Naive thymus-derived CD8-positive, alpha-beta T cell (primary cell): Measurements from ENCODE around the gene XYLT1. TPM values are rescaled to one million over a fixed set of nuclear protein-coding genes. Genes with fewer than 3 reads are reported as not detected.

Source experiments
- ATAC-seq, 2 donors: fragments of 150-1000 bp; cut with Tn5 transposase in 1 of 2; sonication (Bioruptor Pico), chemical (Tn5 transposase) in 1 of 2; 1 replicate in 1 of 2; 2 replicates in 1 of 2; pipeline ENCODE4 v1.10.0; 2021; ENCODE audit warnings: mild to moderate bottlenecking in 2 of 2, moderate library complexity in 2 of 2
- POLR2A ChIA-PET: fragments of 350-600 bp; sonication (Branson Sonifier 250); formaldehyde crosslinking; loops from one replicate; lab custom pipeline; 2021; ENCODE audit warnings: antibody characterized with exemption; lab: Charles Lee
- DNase-seq, 10 donors: peaks; one replicate each; pipeline versions ENCODE4 v3.0.0 to v3.0.0-alpha.2; 2020 to 2022
- H3K27ac Mint-ChIP-seq, 10 donors: one replicate each; pipeline ENCODE4 v1.8.0; 2020 to 2022; ENCODE audit warnings: mild to moderate bottlenecking in 10 of 10, mixed read lengths in 10 of 10, moderate library complexity in 4 of 10, inconsistent platforms in 1 of 10
- H3K27me3 Mint-ChIP-seq, 5 donors: one replicate each; pipeline ENCODE4 v1.8.0; 2021 to 2022; ENCODE audit warnings: mixed read lengths in 5 of 5
- H3K36me3 Mint-ChIP-seq, 3 donors: one replicate each; pipeline ENCODE4 v1.8.0; 2020 to 2022; ENCODE audit warnings: mixed read lengths in 3 of 3, mild to moderate bottlenecking in 2 of 3, inconsistent platforms in 1 of 3
- H3K4me1 Mint-ChIP-seq, 4 donors: one replicate each; pipeline ENCODE4 v1.8.0; 2021 to 2022; ENCODE audit warnings: mixed read lengths in 4 of 4
- H3K4me3 Mint-ChIP-seq, 10 donors: one replicate each; pipeline ENCODE4 v1.8.0; 2020 to 2022; ENCODE audit warnings: mild to moderate bottlenecking in 10 of 10, mixed read lengths in 10 of 10, moderate library complexity in 6 of 10, inconsistent platforms in 1 of 10
- H3K9me3 Mint-ChIP-seq, 9 donors: one replicate each; pipeline ENCODE4 v1.8.0; 2020 to 2022; ENCODE audit warnings: mixed read lengths in 9 of 9, mild to moderate bottlenecking in 3 of 9, inconsistent platforms in 1 of 9, moderate library complexity in 1 of 9
- polyA plus RNA-seq, 3 donors: library from polyadenylated mRNA; unstranded; fragments of 300-500 nt; fragmentation: Illumina TruSeq; gene quantifications; one replicate each; pipeline ENCODE4 v1.2.3, GENCODE V29; 2021
- total RNA-seq, 8 experiments: library from RNA in 2 of 8; stranded (reverse) in 2 of 8; gene quantifications; one replicate each; pipeline ENCODE4 v1.2.3 and lab custom pipeline; 2021 to 2026

XYLT1 gene
- total and polyA plus RNA-seq, 5 experiments from 2014 or later, result 0.44 to 50.7 (median 1.4) TPM

GRCh38 chr16:17359788-17360390 lies 110.9 kb downstream of the XYLT1 start:
- H3K4me3 Mint-ChIP-seq, result peak overlapping the region; percentile 16 to 78 (median 56)
- H3K4me1 Mint-ChIP-seq, result peaks cover 36 to 86% (median 80%) of the 10 kb centered on the region in 4 donors
- ATAC-seq (peak in 1 of 2 donors; percentile 23), DNase-seq (no peak)
- peaks cover 0 to 6% (median 2%) of the 10 kb centered on the region in 3 donors for H3K36me3 Mint-ChIP-seq
- H3K27ac Mint-ChIP-seq, result peak overlapping the region; percentile 60 to 100 (median 94)
- H3K9me3 Mint-ChIP-seq, result no peaks in the 10 kb centered on the region
- H3K27me3 Mint-ChIP-seq, result no peaks in the 10 kb centered on the region
- POLR2A ChIA-PET, result interaction anchor here (1.0 to 5.3 kb wide), 4 partner anchors 11 to 89 kb away, joined by 3 to 55 read pairs (median 6); no protein-coding TSS in a partner anchor

DNA sequence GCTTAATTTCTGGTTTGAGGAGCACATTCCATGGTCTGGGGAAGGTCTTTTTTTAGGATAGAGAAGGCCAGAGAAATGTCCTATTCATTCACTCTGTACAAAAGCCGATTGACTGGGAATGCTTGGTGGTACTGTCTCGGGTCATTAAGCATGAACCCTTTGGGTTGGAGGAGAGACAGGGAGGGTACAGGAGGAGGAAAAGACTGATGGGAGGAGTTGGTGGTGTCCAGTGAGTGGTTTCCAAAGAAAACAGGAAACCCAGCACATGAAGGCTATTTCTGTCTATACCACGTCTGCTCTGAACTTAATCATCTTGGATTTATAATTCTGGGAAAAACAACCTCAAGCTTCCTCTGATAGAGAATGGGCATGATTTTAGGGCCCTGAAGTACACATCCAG lies 111.9 kb downstream of the XYLT1 start:
- POLR2A ChIA-PET, result interaction anchor here (0.5 to 5.3 kb wide), 5 partner anchors 8 to 122 kb away, joined by 3 to 55 read pairs (median 6); no protein-coding TSS in a partner anchor
- Mint-ChIP-seq H3K27me3 (no peaks in the 10 kb centered on the region), H3K27ac (peak overlapping the region; percentile 43 to 99 (median 93)), H3K4me3 (peak overlapping the region in 7 of 10 donors; percentile 12 to 73 (median 49)), H3K4me1 (peaks cover 35 to 81% (median 73%) of the 10 kb centered on the region in 4 donors), H3K36me3 (peaks cover 0 to 7% (median 2%) of the 10 kb centered on the region in 3 donors), H3K9me3 (no peaks in the 10 kb centered on the region)
- DNase-seq, result no peak
- no peak for ATAC-seq

GRCh38 chr16:17358355-17358754 lies 112.4 kb downstream of the XYLT1 start:
- peaks cover 0 to 7% (median 2%) of the 10 kb centered on the region in 3 donors for H3K36me3 Mint-ChIP-seq
- no peaks in the 10 kb centered on the region for H3K27me3 Mint-ChIP-seq
- peaks cover 38 to 82% (median 74%) of the 10 kb centered on the region in 4 donors for H3K4me1 Mint-ChIP-seq
- DNase-seq (no peak), ATAC-seq (no peak)
- peak overlapping the region; percentile 60 to 99 (median 93) for H3K27ac Mint-ChIP-seq
- peak overlapping the region in 8 of 10 donors; percentile 12 to 73 (median 44) for H3K4me3 Mint-ChIP-seq
- H3K9me3 Mint-ChIP-seq, result no peaks in the 10 kb centered on the region
- POLR2A ChIA-PET, result interaction anchor here (1.6 to 5.3 kb wide), 4 partner anchors 9 to 15 kb away, joined by 4 to 55 read pairs (median 7); no protein-coding TSS in a partner anchor

GRCh38 chr16:17357307-17358062 lies 113.3 kb downstream of the XYLT1 start:
- POLR2A ChIA-PET, result interaction anchor here (1.6 to 5.3 kb wide), 3 partner anchors 10 to 14 kb away, joined by 4 to 55 read pairs (median 8); no protein-coding TSS in a partner anchor
- DNase-seq (no peak), ATAC-seq (no peak)
- peaks cover 38 to 81% (median 73%) of the 10 kb centered on the region in 4 donors for H3K4me1 Mint-ChIP-seq
- H3K4me3 Mint-ChIP-seq, result peak overlapping the region in 3 of 10 donors; percentile 23 to 55 (median 26)
- H3K27ac Mint-ChIP-seq, result peak overlapping the region; percentile 40 to 99 (median 66)
- peaks cover 0 to 7% (median 2%) of the 10 kb centered on the region in 3 donors for H3K36me3 Mint-ChIP-seq
- no peaks in the 10 kb centered on the region for H3K9me3 Mint-ChIP-seq
- no peaks in the 10 kb centered on the region for H3K27me3 Mint-ChIP-seq

- peak overlapping the region in 4 of 10 donors; percentile 13 to 52 (median 18) for H3K27ac Mint-ChIP-seq
- ATAC-seq (no peak), DNase-seq (no peak)
- H3K9me3 Mint-ChIP-seq, result no peaks in the 10 kb centered on the region
- peaks cover 0 to 7% (median 2%) of the 10 kb centered on the region in 3 donors for H3K36me3 Mint-ChIP-seq
- H3K4me1 Mint-ChIP-seq, result peaks cover 41 to 81% (median 72%) of the 10 kb centered on the region in 4 donors
- no peaks in the 10 kb centered on the region for H3K27me3 Mint-ChIP-seq
- no peak overlapping the region for H3K4me3 Mint-ChIP-seq
- POLR2A ChIA-PET, result interaction anchor here (2.6 to 5.3 kb wide), 2 partner anchors 9 to 14 kb away, joined by 7 to 55 read pairs; no protein-coding TSS in a partner anchor
Measured at GRCh38 chr16:17356243-17356933, 114.4 kb downstream of the XYLT1 start.

GRCh38 chr16:17354685-17355084 lies 116.1 kb downstream of the XYLT1 start:
- Mint-ChIP-seq H3K9me3 (no peaks in the 10 kb centered on the region), H3K36me3 (peaks cover 0 to 12% (median 5%) of the 10 kb centered on the region in 3 donors), H3K4me3 (no peak overlapping the region), H3K4me1 (peaks cover 33 to 73% (median 67%) of the 10 kb centered on the region in 4 donors), H3K27me3 (no peaks in the 10 kb centered on the region), H3K27ac (peak overlapping the region in 1 of 10 donors; percentile 15)
- POLR2A ChIA-PET, result interaction anchor here (0.9 to 2.6 kb wide), 2 partner anchors 8 to 9 kb away, joined by 3 to 7 read pairs; no protein-coding TSS in a partner anchor
- ATAC-seq (no peak), DNase-seq (no peak)

GRCh38 chr16:17354141-17354601 lies 116.6 kb downstream of the XYLT1 start:
- DNase-seq, result no peak
- ATAC-seq, result no peak
- Mint-ChIP-seq H3K9me3 (no peaks in the 10 kb centered on the region), H3K4me1 (peaks cover 34 to 73% (median 62%) of the 10 kb centered on the region in 4 donors), H3K4me3 (no peak overlapping the region), H3K27ac (peak overlapping the region in 3 of 10 donors; percentile 1 to 62 (median 38)), H3K36me3 (peaks cover 0 to 12% (median 5%) of the 10 kb centered on the region in 3 donors), H3K27me3 (no peaks in the 10 kb centered on the region)
- POLR2A ChIA-PET, result interaction anchor here (0.9 to 2.6 kb wide), 2 partner anchors 7 to 10 kb away, joined by 3 to 7 read pairs; no protein-coding TSS in a partner anchor

GRCh38 chr16:17353561-17353960 lies 117.2 kb downstream of the XYLT1 start:
- Mint-ChIP-seq H3K27ac (peak overlapping the region in 4 of 10 donors; percentile 1 to 62 (median 24)), H3K27me3 (no peaks in the 10 kb centered on the region), H3K9me3 (no peaks in the 10 kb centered on the region), H3K4me1 (peaks cover 30 to 73% (median 61%) of the 10 kb centered on the region in 4 donors), H3K36me3 (peaks cover 0 to 17% (median 5%) of the 10 kb centered on the region in 3 donors), H3K4me3 (no peak overlapping the region)
- POLR2A ChIA-PET, result interaction anchor here (0.9 to 1.8 kb wide), 2 partner anchors 10 to 16 kb away, joined by 3 to 7 read pairs; no protein-coding TSS in a partner anchor
- no peak for DNase-seq
- ATAC-seq, result no peak

DNA sequence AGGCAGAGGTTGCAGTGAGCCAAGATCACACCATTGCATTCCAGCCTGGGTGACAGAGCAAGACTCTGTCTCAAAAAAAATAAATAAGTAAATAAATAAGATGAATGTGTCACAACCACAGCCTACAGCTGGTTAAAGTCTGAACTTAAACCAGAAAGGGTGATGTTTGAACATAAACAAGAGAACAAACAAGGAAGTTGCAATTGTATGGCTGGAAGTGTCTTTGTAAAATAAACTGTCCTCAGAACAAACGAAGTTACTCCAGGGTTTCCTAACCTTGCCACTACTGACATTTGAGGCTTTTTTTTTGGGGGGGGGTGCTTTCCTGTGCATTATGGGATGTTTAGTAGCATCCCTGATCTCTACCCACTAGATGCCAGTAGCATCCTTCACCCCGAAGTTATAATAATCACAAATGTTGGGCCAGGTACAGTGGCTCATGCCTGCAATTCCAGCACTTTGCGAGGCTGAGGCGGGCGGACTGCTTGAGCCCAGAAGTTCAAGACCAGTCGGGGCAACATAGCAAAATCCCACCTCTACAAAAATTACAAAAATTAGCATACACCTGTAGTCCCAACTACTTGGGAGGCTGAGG lies 119.2 kb downstream of the XYLT1 start:
- peak in 1 of 2 donors; percentile 49 for ATAC-seq
- no peaks in the 10 kb centered on the region for H3K27me3 Mint-ChIP-seq
- no peak for DNase-seq
- peak overlapping the region in 4 of 10 donors; percentile 15 to 45 (median 35) for H3K27ac Mint-ChIP-seq
- peaks cover 30 to 77% (median 62%) of the 10 kb centered on the region in 4 donors for H3K4me1 Mint-ChIP-seq
- peaks cover 0 to 13% (median 2%) of the 10 kb centered on the region in 3 donors for H3K36me3 Mint-ChIP-seq
- POLR2A ChIA-PET, result interaction anchor here (1.1 to 1.8 kb wide), 3 partner anchors 9 to 18 kb away, joined by 3 to 7 read pairs (median 3); no protein-coding TSS in a partner anchor
- H3K4me3 Mint-ChIP-seq, result no peak overlapping the region
- H3K9me3 Mint-ChIP-seq, result peaks cover 0 to 2% (median 0%) of the 10 kb centered on the region in 9 donors

DNA sequence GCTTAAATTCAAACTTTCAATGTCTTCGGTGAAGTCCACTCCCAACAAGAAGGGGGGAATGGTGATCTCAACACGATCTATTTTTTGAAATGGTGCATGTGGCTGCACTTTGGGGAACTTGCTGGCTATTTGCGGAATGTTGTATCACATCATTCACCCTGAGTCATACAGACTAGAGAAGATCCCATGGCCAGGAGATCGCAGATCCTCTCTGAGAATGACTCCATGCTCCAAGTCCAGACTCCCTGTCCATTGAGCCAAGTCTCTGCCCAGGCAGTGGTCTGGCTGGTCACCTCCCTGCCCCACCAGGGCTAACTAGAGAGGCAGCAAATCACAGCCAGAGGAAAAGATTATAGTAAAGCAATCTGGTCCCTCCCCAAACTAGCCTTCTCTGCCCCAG lies 120.6 kb downstream of the XYLT1 start:
- POLR2A ChIA-PET, result interaction anchor here (1.1 to 1.3 kb wide), 2 partner anchors 7 to 13 kb away, joined by 3 read pairs; no protein-coding TSS in a partner anchor
- Mint-ChIP-seq H3K27ac (peak overlapping the region in 3 of 10 donors; percentile 3 to 43 (median 6)), H3K4me1 (peaks cover 30 to 84% (median 59%) of the 10 kb centered on the region in 4 donors), H3K27me3 (no peaks in the 10 kb centered on the region), H3K9me3 (peaks cover 0 to 2% (median 0%) of the 10 kb centered on the region in 9 donors), H3K4me3 (no peak overlapping the region), H3K36me3 (peaks cover 0 to 13% (median 2%) of the 10 kb centered on the region in 3 donors)
- ATAC-seq (no peak), DNase-seq (no peak)

- Mint-ChIP-seq H3K9me3 (peaks cover 0 to 2% (median 0%) of the 10 kb centered on the region in 9 donors), H3K27ac (peak overlapping the region in 5 of 10 donors; percentile 17 to 52 (median 31)), H3K4me1 (peaks cover 32 to 92% (median 57%) of the 10 kb centered on the region in 4 donors), H3K27me3 (no peaks in the 10 kb centered on the region), H3K4me3 (peak overlapping the region in 1 of 10 donors; percentile 33), H3K36me3 (peaks cover 0 to 9% (median 2%) of the 10 kb centered on the region in 3 donors)
- POLR2A ChIA-PET, result interaction anchor here (0.5 kb wide), 1 partner anchor 60 kb away, joined by 4 read pairs; no protein-coding TSS in a partner anchor
- no peak for DNase-seq
- ATAC-seq, result no peak
Measured at GRCh38 chr16:17348826-17349225, 121.9 kb downstream of the XYLT1 start.
